GM12801 (cell line): Measurements from ENCODE around the gene CHRM3.

Source experiments
- CTCF ChIP-seq: IDR thresholded peaks from one replicate; pipeline ENCODE4 v1.5.1; 2011; ENCODE audit warnings: control low read depth; ENCODE audit not compliant: insufficient read length; ENCODE audit errors: extremely low read depth

Gene CHRM3

GRCh38 chr1:239428120-239428710, 41.8 kb downstream of the CHRM3 start:
- TF ChIP-seq CTCF, result no peak

GRCh38 chr1:239429163-239429562, 42.8 kb downstream of the CHRM3 start:
- TF ChIP-seq CTCF, result no peak

- TF ChIP-seq CTCF, result no peak
These were observed 45.9 kb downstream of the CHRM3 start for GRCh38 chr1:239432255-239432654.

- no peak for TF ChIP-seq CTCF
These were observed 47.8 kb downstream of the CHRM3 start for GRCh38 chr1:239434181-239434580.
